A549 (cell line): ENCODE results near the gene RIMS3.

Experiments used
- HDAC2 ChIP-seq: fragments of 200-600 bp; sonication (generic); IDR thresholded peaks from 2 replicates; pipeline ENCODE4 v1.6.1; 2016
- KDM1A ChIP-seq: fragments of 200-600 bp; sonication (generic); IDR thresholded peaks from 2 replicates; pipeline ENCODE4 v1.6.1; 2016; ENCODE audit warnings: low read depth, mild to moderate bottlenecking
- MAX ChIP-seq: IDR thresholded peaks from 2 replicates; pipeline ENCODE4 v1.6.1; 2012
- POLR2A ChIP-seq: IDR thresholded peaks from 2 replicates; pipeline ENCODE4 v1.6.1; 2012; ENCODE audit warnings: mild to moderate bottlenecking, low read length
- USF2 ChIP-seq: fragments of 450-650 bp; IDR thresholded peaks from 2 replicates; pipeline ENCODE4 v1.6.1; 2014; ENCODE audit warnings: antibody characterized with exemption

- TF ChIP-seq MAX (no peak), POLR2A (no peak), HDAC2 (no peak), USF2 (no peak), KDM1A (no peak)
Measured at GRCh38 chr1:40697436-40697835, 32.0 kb upstream of the RIMS3 start.
